Measurements from ENCODE around the gene PCDHGA7. TPM values are rescaled to one million over a fixed set of nuclear protein-coding genes. Genes with fewer than 3 reads are reported as not detected.
A peak's percentile ranks its signal among the peaks of the same experiment; 100 is the strongest.
"Not testable (repeated sequence)": the region's sequence is repeated elsewhere in the genome, so short reads cannot be mapped to it uniquely, and the experiment has no call there.

The PCDHGA7 gene
- total and polyA plus RNA-seq, 4 donors = 2.1 to 8.0 (median 6.4) TPM; not detected in 1

- H3K4me3 ChIP-seq (ENCODE audit: low read length in 2 of 2); H3K4me1 ChIP-seq (ENCODE audit: control insufficient read depth in 1 of 2, insufficient read depth in 2 of 2, low read length in 2 of 2); DNase-seq; H3K36me3 ChIP-seq (ENCODE audit: control insufficient read depth in 1 of 2, insufficient read depth in 2 of 2, low read length in 1 of 2); H3K27ac ChIP-seq (ENCODE audit: low read depth in 1 of 2, low read length in 2 of 2); ATAC-seq (ENCODE audit: low FRiP score); H3K27me3 ChIP-seq (ENCODE audit: control insufficient read depth in 1 of 2, insufficient read depth in 2 of 2, low read length in 1 of 2): not testable (repeated sequence)
- intact Hi-C loops (cut with DNase I) = loop anchor here in 1 of 2 donors (10.0 kb wide), 2 partner anchors 110 to 150 kb away; no protein-coding TSS in a partner anchor
- peaks cover 37% of the 10 kb centered on the region for H3K9me3 ChIP-seq (ENCODE audit: control insufficient read depth, low read length)
- WGBS, 2 donors = 25 to 29% methylated on average over 24 of the region's 24 CpGs
Measured at GRCh38 chr5:141415275-141415618, 32.7 kb downstream of the PCDHGA7 start.

- intact Hi-C loops (cut with DNase I) = loop anchor here in 1 of 2 donors (10.0 kb wide), 2 partner anchors 107 to 147 kb away; no protein-coding TSS in a partner anchor
- H3K27ac ChIP-seq (ENCODE audit: low read depth in 1 of 2, low read length in 2 of 2); H3K4me3 ChIP-seq (ENCODE audit: low read length in 2 of 2); H3K36me3 ChIP-seq (ENCODE audit: control insufficient read depth in 1 of 2, insufficient read depth in 2 of 2, low read length in 1 of 2); H3K4me1 ChIP-seq (ENCODE audit: control insufficient read depth in 1 of 2, insufficient read depth in 2 of 2, low read length in 2 of 2); H3K27me3 ChIP-seq (ENCODE audit: control insufficient read depth in 1 of 2, insufficient read depth in 2 of 2, low read length in 1 of 2): not testable (repeated sequence)
- WGBS, 2 donors = 6 to 10% methylated on average over 42 to 47 of the region's 47 CpGs
- ATAC-seq (ENCODE audit: low FRiP score) (peak; percentile 91), DNase-seq (peak in 1 of 2 donors; percentile 83)
- H3K9me3 ChIP-seq (ENCODE audit: control insufficient read depth, low read length) = peaks cover 44% of the 10 kb centered on the region
Measured at GRCh38 chr5:141417494-141418172, 35.1 kb downstream of the PCDHGA7 start, which contains the start of gene PCDHGB7. TSS of gene PCDHGB7 (plus strand) at chr5:141417677. CDS start at chr5:141417860, 183 bp downstream.

GRCh38 chr5:141419074-141419880, 36.7 kb downstream of the PCDHGA7 start:
- H3K4me3 ChIP-seq (ENCODE audit: low read length in 2 of 2) = no peak overlapping the region
- no peak overlapping the region for H3K27ac ChIP-seq (ENCODE audit: low read depth in 1 of 2, low read length in 2 of 2)
- H3K4me1 ChIP-seq (ENCODE audit: control insufficient read depth in 1 of 2, insufficient read depth in 2 of 2, low read length in 2 of 2) = no peaks in the 10 kb centered on the region
- no peak for DNase-seq
- H3K36me3 ChIP-seq (ENCODE audit: control insufficient read depth in 1 of 2, insufficient read depth in 2 of 2, low read length in 1 of 2) = no peaks in the 10 kb centered on the region
- 19 to 29% methylated on average over 72 to 74 of the region's 74 CpGs for WGBS, 2 donors
- ATAC-seq (ENCODE audit: low FRiP score) = no peak
- H3K27me3 ChIP-seq (ENCODE audit: control insufficient read depth in 1 of 2, insufficient read depth in 2 of 2, low read length in 1 of 2) = no peaks in the 10 kb centered on the region
- H3K9me3 ChIP-seq (ENCODE audit: control insufficient read depth, low read length) = peaks cover 44% of the 10 kb centered on the region
- intact Hi-C loops (cut with DNase I) = loop anchor here in 1 of 2 donors (10.0 kb wide), 2 partner anchors 106 to 146 kb away; no protein-coding TSS in a partner anchor

GRCh38 chr5:141420855-141421488, 38.4 kb downstream of the PCDHGA7 start, which contains the start of gene PCDHGA11:
TSS of gene PCDHGA11 (plus strand) at chr5:141421051. CDS start at chr5:141421228, 177 bp downstream.
- 12% methylated on average over 42 of the region's 42 CpGs for WGBS, 2 donors
- Histone ChIP-seq H3K27ac (ENCODE audit: low read depth in 1 of 2, low read length in 2 of 2) (no peak within 1 kb of the TSS), H3K27me3 (ENCODE audit: control insufficient read depth in 1 of 2, insufficient read depth in 2 of 2, low read length in 1 of 2) (no peaks in the 10 kb centered on the region), H3K4me3 (ENCODE audit: low read length in 2 of 2) (peak within 1 kb of the TSS in 1 of 2 donors; percentile 0), H3K36me3 (ENCODE audit: control insufficient read depth in 1 of 2, insufficient read depth in 2 of 2, low read length in 1 of 2) (no peaks in the 10 kb centered on the region), H3K4me1 (ENCODE audit: control insufficient read depth in 1 of 2, insufficient read depth in 2 of 2, low read length in 2 of 2) (no peaks in the 10 kb centered on the region), H3K9me3 (ENCODE audit: control insufficient read depth, low read length) (peaks cover 37% of the 10 kb centered on the region)
- DNase-seq (no peak), ATAC-seq (ENCODE audit: low FRiP score) (no peak)
- intact Hi-C loops (cut with DNase I) = loop anchor here in 1 of 2 donors (5.0 kb wide), 2 partner anchors 49 to 106 kb away; partner anchors contain the start of genes PCDHGA6 and PCDHGB3

- Histone ChIP-seq H3K9me3 (ENCODE audit: control insufficient read depth, low read length) (peaks cover 40% of the 10 kb centered on the region), H3K36me3 (ENCODE audit: control insufficient read depth in 1 of 2, insufficient read depth in 2 of 2, low read length in 1 of 2) (no peaks in the 10 kb centered on the region), H3K4me1 (ENCODE audit: control insufficient read depth in 1 of 2, insufficient read depth in 2 of 2, low read length in 2 of 2) (no peaks in the 10 kb centered on the region), H3K27me3 (ENCODE audit: control insufficient read depth in 1 of 2, insufficient read depth in 2 of 2, low read length in 1 of 2) (no peaks in the 10 kb centered on the region), H3K27ac (ENCODE audit: low read depth in 1 of 2, low read length in 2 of 2) (no peak overlapping the region), H3K4me3 (ENCODE audit: low read length in 2 of 2) (no peak overlapping the region)
- DNase-seq (no peak), ATAC-seq (ENCODE audit: low FRiP score) (no peak)
- intact Hi-C loops (cut with DNase I) = loop anchor here in 1 of 2 donors (5.0 kb wide), 2 partner anchors 49 to 106 kb away; partner anchors contain the start of genes PCDHGA6 and PCDHGB3
- WGBS, 2 donors = 13% methylated on average over 13 of the region's 13 CpGs
Measured at GRCh38 chr5:141421489-141421855, 38.9 kb downstream of the PCDHGA7 start.

GRCh38 chr5:141422742-141423291, 40.3 kb downstream of the PCDHGA7 start:
- Histone ChIP-seq H3K4me1 (ENCODE audit: control insufficient read depth in 1 of 2, insufficient read depth in 2 of 2, low read length in 2 of 2) (no peaks in the 10 kb centered on the region), H3K4me3 (ENCODE audit: low read length in 2 of 2) (no peak overlapping the region), H3K27ac (ENCODE audit: low read depth in 1 of 2, low read length in 2 of 2) (no peak overlapping the region), H3K36me3 (ENCODE audit: control insufficient read depth in 1 of 2, insufficient read depth in 2 of 2, low read length in 1 of 2) (no peaks in the 10 kb centered on the region), H3K9me3 (ENCODE audit: control insufficient read depth, low read length) (peaks cover 47% of the 10 kb centered on the region), H3K27me3 (ENCODE audit: control insufficient read depth in 1 of 2, insufficient read depth in 2 of 2, low read length in 1 of 2) (no peaks in the 10 kb centered on the region)
- no peak for DNase-seq
- 16 to 22% methylated on average over 42 of the region's 42 CpGs for WGBS, 2 donors
- no peak for ATAC-seq (ENCODE audit: low FRiP score)
- intact Hi-C loops (cut with DNase I) = loop anchor here in 1 of 2 donors (5.0 kb wide), 2 partner anchors 51 to 104 kb away; partner anchors contain the start of genes PCDHGA6 and PCDHGB3

GRCh38 chr5:141427783-141428426, 45.4 kb downstream of the PCDHGA7 start:
- H3K4me3 ChIP-seq (ENCODE audit: low read length in 2 of 2) = no peak overlapping the region
- no peak for DNase-seq

More at GRCh38 chr5:141427783-141428426, 45.4 kb downstream of the PCDHGA7 start:
- Histone ChIP-seq H3K4me1 (ENCODE audit: control insufficient read depth in 1 of 2, insufficient read depth in 2 of 2, low read length in 2 of 2) (no peaks in the 10 kb centered on the region), H3K27ac (ENCODE audit: low read depth in 1 of 2, low read length in 2 of 2) (no peak overlapping the region), H3K36me3 (ENCODE audit: control insufficient read depth in 1 of 2, insufficient read depth in 2 of 2, low read length in 1 of 2) (no peaks in the 10 kb centered on the region), H3K9me3 (ENCODE audit: control insufficient read depth, low read length) (peaks cover 40% of the 10 kb centered on the region), H3K27me3 (ENCODE audit: control insufficient read depth in 1 of 2, insufficient read depth in 2 of 2, low read length in 1 of 2) (no peaks in the 10 kb centered on the region)
- intact Hi-C loops (cut with DNase I) = no loop called here
- 35 to 39% methylated on average over 53 of the region's 53 CpGs for WGBS, 2 donors
- no peak for ATAC-seq (ENCODE audit: low FRiP score)
